ENCODE results near the gene DCX. TPM values are rescaled to one million over a fixed set of nuclear protein-coding genes. Genes with fewer than 3 reads are reported as not detected.

The DCX gene
- total RNA-seq, 4 donors from 2014 or later, result not detected

DNA sequence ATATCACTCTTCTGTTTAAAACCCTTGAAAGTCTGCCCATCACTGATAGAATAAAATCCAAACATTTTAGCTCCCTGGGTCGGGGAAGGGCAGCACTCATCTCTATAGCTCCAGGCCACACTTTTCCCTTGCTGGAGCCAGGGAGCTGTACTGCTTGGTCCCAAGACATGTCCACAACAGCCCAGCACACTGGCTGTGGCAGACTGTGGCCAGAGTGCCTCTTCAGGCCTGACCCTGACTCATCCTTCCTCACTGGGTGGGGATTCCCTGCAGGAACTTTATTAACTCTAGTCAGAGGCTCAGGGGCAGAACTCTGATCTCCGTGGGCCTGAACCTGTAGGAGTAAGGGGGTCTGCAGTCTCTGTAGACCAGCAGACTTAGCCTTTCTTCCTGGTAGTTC lies 71.9 kb downstream of the DCX start:
- Histone ChIP-seq H3K4me3 (no peak overlapping the region), H3K36me3 (no peaks in the 10 kb centered on the region), H3K27me3 (no peaks in the 10 kb centered on the region), H3K9me3 (no peaks in the 10 kb centered on the region), H3K4me1 (no peaks in the 10 kb centered on the region), H3K27ac (no peak overlapping the region)
- TF ChIP-seq CTCF (IDR thresholded peaks at IDR 0.05) (no peak), POLR2A (IDR thresholded peaks at IDR 0.05) (no peak)
- no peak for DNase-seq

- DNase-seq, result no peak
- Histone ChIP-seq H3K9me3 (no peaks in the 10 kb centered on the region), H3K27ac (no peak overlapping the region), H3K36me3 (no peaks in the 10 kb centered on the region), H3K4me3 (no peak overlapping the region), H3K27me3 (no peaks in the 10 kb centered on the region), H3K4me1 (no peaks in the 10 kb centered on the region)
- TF ChIP-seq POLR2A (IDR thresholded peaks at IDR 0.05) (no peak), CTCF (IDR thresholded peaks at IDR 0.05) (no peak)
Observed at GRCh38 chrX:111339212-111339611, 72.8 kb downstream of the DCX start.

GRCh38 chrX:111338095-111338698 lies 73.8 kb downstream of the DCX start:
- Histone ChIP-seq H3K9me3 (no peaks in the 10 kb centered on the region), H3K27ac (no peak overlapping the region), H3K27me3 (no peaks in the 10 kb centered on the region), H3K4me3 (no peak overlapping the region), H3K36me3 (no peaks in the 10 kb centered on the region), H3K4me1 (no peaks in the 10 kb centered on the region)
- DNase-seq, result no peak
- TF ChIP-seq CTCF (IDR thresholded peaks at IDR 0.05) (no peak), POLR2A (IDR thresholded peaks at IDR 0.05) (no peak)

DNA sequence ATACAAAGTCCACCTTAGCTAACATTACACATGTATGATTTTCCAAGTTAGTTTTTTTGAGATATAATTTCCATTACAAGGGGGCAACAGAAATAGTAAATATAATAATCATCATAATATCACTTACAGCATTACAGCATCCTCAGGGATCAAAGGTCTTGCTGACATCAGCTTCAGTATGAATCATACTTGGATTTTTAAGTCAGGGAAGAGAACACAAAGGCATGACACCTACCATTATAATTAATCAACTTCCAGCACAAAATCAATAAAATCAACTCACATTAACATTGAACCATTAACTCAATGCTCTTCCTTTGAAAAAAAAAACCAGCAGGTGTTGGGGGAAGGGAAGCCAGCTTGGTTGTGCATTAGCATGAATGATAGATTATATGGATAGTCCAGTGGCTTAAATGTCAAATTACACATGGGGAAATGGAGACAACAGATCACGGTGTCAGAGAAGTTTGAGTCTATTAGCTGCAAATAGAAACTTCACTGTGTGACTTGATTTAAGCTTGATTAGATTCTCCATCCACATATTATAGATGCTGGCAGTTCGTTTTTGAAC lies 74.8 kb downstream of the DCX start:
- no peak for TF ChIP-seq CTCF (IDR thresholded peaks at IDR 0.05)
- TF ChIP-seq POLR2A (IDR thresholded peaks at IDR 0.05), result no peak
- Histone ChIP-seq H3K4me1 (no peaks in the 10 kb centered on the region), H3K27me3 (no peaks in the 10 kb centered on the region), H3K36me3 (no peaks in the 10 kb centered on the region), H3K4me3 (no peak overlapping the region), H3K9me3 (no peaks in the 10 kb centered on the region), H3K27ac (no peak overlapping the region)
- no peak for DNase-seq

- H3K9me3 ChIP-seq, result no peaks in the 10 kb centered on the region
- H3K4me1 ChIP-seq, result no peaks in the 10 kb centered on the region
- H3K27ac ChIP-seq, result no peak overlapping the region
- no peak for TF ChIP-seq CTCF (IDR thresholded peaks at IDR 0.05)
- TF ChIP-seq POLR2A (IDR thresholded peaks at IDR 0.05), result no peak
- no peaks in the 10 kb centered on the region for H3K27me3 ChIP-seq
- DNase-seq, result no peak
- no peaks in the 10 kb centered on the region for H3K36me3 ChIP-seq
- no peak overlapping the region for H3K4me3 ChIP-seq
Observed at GRCh38 chrX:111336141-111336540, 75.9 kb downstream of the DCX start.
